Left ventricle myocardium inferior (tissue), 1 donor: Measurements from ENCODE around the gene MYCBPAP. TPM values are rescaled to one million over a fixed set of nuclear protein-coding genes. Genes with fewer than 3 reads are reported as not detected.

Source experiments
- DNase-seq: peaks from one replicate; pipeline ENCODE4 v3.0.0-alpha.2; 2020
- H3K27ac ChIP-seq: fragments of 200-600 bp; replicated peaks from 2 replicates; pipeline ENCODE4 v1.8.0; 2021
- H3K27me3 ChIP-seq: fragments of 200-600 bp; 2 replicates; pipeline ENCODE4 v1.8.0; 2021; ENCODE audit warnings: low read depth
- H3K36me3 ChIP-seq: fragments of 200-600 bp; 2 replicates; pipeline ENCODE4 v1.8.0; 2021
- H3K4me1 ChIP-seq: fragments of 200-600 bp; 2 replicates; pipeline ENCODE4 v1.8.0; 2021
- H3K4me3 ChIP-seq: fragments of 200-600 bp; 2 replicates; pipeline ENCODE4 v1.8.0; 2021; ENCODE audit warnings: mild to moderate bottlenecking, moderate library complexity
- H3K9me3 ChIP-seq: fragments of 200-600 bp; replicated peaks from 2 replicates; pipeline ENCODE4 v1.8.0; 2021
- CTCF ChIP-seq: fragments of 200-600 bp; IDR thresholded peaks from 2 replicates; pipeline ENCODE4 v1.8.0; 2021; ENCODE audit warnings: antibody characterized with exemption, mild to moderate bottlenecking, borderline replicate concordance
- intact Hi-C: fragments of 100-400 bp; cut with micrococcal nuclease; formaldehyde crosslinking; loops from one replicate; pipeline ENCODE4 v1.11.0; 2022
- total RNA-seq: library from RNA; stranded (reverse); fragmentation: NEBNext Ultra II Directional; extraction: Animal tissue kit (Norgen Biotek cat#: 25700); gene quantifications from one replicate; pipeline ENCODE4 v1.2.1, GENCODE V29; 2021
- donor health status: DM: no; HTN: yes; CAD: no; lungs with severe emphysema.

The MYCBPAP gene
- total RNA-seq, 1 donor from 2014 or later: 0.82 TPM

GRCh38 chr17:50550661-50551432 is 42.6 kb downstream of the MYCBPAP start:
- DNase-seq: peak; percentile 79
- Histone ChIP-seq H3K9me3 (no peaks in the 10 kb centered on the region), H3K27ac (peak overlapping the region; percentile 32), H3K27me3 (no peaks in the 10 kb centered on the region), H3K36me3 (peaks cover 13% of the 10 kb centered on the region), H3K4me3 (no peak overlapping the region), H3K4me1 (peaks cover 26% of the 10 kb centered on the region)
- TF ChIP-seq CTCF: peak; percentile 91
- intact Hi-C loops: loop anchor here (5.0 to 10.0 kb wide), 2 partner anchors 76 to 144 kb away; no protein-coding TSS in a partner anchor

- Histone ChIP-seq H3K9me3 (no peaks in the 10 kb centered on the region), H3K4me3 (no peak overlapping the region), H3K36me3 (peaks cover 16% of the 10 kb centered on the region), H3K4me1 (peaks cover 24% of the 10 kb centered on the region), H3K27ac (no peak overlapping the region), H3K27me3 (peaks cover 3% of the 10 kb centered on the region)
- DNase-seq: no peak
- TF ChIP-seq CTCF: no peak
- intact Hi-C loops: loop anchor here (5.0 to 10.0 kb wide), 2 partner anchors 76 to 143 kb away; no protein-coding TSS in a partner anchor
These were observed 43.2 kb downstream of the MYCBPAP start for GRCh38 chr17:50551433-50551815.

GRCh38 chr17:50551884-50552283 is 43.6 kb downstream of the MYCBPAP start:
- DNase-seq: no peak
- intact Hi-C loops: loop anchor here (5.0 to 10.0 kb wide), 2 partner anchors 75 to 143 kb away; no protein-coding TSS in a partner anchor
- no peak for TF ChIP-seq CTCF
- H3K4me1 ChIP-seq: peaks cover 19% of the 10 kb centered on the region
- H3K9me3 ChIP-seq: no peaks in the 10 kb centered on the region
- no peak overlapping the region for H3K27ac ChIP-seq
- peaks cover 16% of the 10 kb centered on the region for H3K36me3 ChIP-seq
- H3K27me3 ChIP-seq: peaks cover 4% of the 10 kb centered on the region
- no peak overlapping the region for H3K4me3 ChIP-seq

GRCh38 chr17:50554201-50554600 is 46.0 kb downstream of the MYCBPAP start:
- Histone ChIP-seq H3K27ac (no peak overlapping the region), H3K4me1 (peaks cover 14% of the 10 kb centered on the region), H3K36me3 (peaks cover 15% of the 10 kb centered on the region), H3K27me3 (peaks cover 27% of the 10 kb centered on the region), H3K9me3 (no peaks in the 10 kb centered on the region), H3K4me3 (no peak overlapping the region)
- TF ChIP-seq CTCF: no peak
- intact Hi-C loops: loop anchor here (5.0 to 10.0 kb wide), 2 partner anchors 73 to 141 kb away; no protein-coding TSS in a partner anchor
- no peak for DNase-seq

GRCh38 chr17:50556803-50557202 is 48.6 kb downstream of the MYCBPAP start:
- H3K27me3 ChIP-seq: peaks cover 53% of the 10 kb centered on the region
- intact Hi-C loops: loop anchor here (10.0 kb wide), 1 partner anchor 138 kb away; no protein-coding TSS in a partner anchor
- no peak for TF ChIP-seq CTCF

More at GRCh38 chr17:50556803-50557202, 48.6 kb downstream of the MYCBPAP start:
- Histone ChIP-seq H3K4me1 (peaks cover 33% of the 10 kb centered on the region), H3K27ac (no peak overlapping the region), H3K36me3 (peaks cover 12% of the 10 kb centered on the region), H3K4me3 (no peak overlapping the region), H3K9me3 (no peaks in the 10 kb centered on the region)
- peak; percentile 64 for DNase-seq
